Fibroblast of skin of left biceps (primary cell): Measurements from ENCODE around the gene STK11.

Source experiments
- DNase-seq, 2 experiments: peaks; one replicate each; pipeline ENCODE4 v3.0.0-alpha.2; 2013; ENCODE audit warnings: low read depth in 2 of 2

The STK11 gene

DNA sequence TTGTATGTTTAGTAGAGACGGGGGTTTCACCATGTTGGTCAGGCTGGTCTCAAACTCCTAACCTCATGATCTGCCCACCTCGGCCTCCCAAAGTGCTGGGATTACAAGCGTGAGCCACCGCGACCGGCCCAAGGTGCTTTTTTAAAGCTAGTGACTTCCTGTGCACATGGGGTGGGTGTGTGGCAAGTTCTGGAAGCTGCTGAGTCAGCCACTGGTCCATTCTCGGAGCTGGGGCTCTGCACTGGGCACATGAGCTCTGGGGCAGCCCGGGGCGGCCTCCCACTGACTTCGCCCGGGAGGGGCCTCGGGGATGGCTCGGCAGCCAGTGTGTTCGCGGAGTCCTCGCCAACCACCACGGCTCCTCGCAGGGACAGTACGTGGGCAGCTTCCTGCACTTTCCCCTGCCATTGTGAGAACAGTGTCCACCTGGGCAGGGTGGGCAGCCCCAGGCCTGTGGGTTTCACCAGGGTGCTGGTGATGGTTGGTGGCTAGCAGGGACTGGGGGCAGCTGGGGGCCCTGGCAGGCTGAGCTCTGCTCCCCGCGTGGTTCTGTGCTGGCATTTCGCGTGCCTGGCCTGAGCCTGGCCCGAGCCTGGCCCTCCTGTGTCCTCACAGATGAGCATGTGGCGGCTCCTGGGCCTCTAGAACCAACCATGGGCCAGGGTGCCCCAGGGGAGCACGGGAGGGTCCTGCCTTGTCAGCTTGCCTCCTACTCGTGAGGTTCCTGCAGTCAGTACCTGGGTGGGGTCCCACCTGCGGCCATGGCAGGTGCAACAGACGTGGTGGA, 20.1 kb downstream of the STK11 start:
- no peak for DNase-seq

DNA sequence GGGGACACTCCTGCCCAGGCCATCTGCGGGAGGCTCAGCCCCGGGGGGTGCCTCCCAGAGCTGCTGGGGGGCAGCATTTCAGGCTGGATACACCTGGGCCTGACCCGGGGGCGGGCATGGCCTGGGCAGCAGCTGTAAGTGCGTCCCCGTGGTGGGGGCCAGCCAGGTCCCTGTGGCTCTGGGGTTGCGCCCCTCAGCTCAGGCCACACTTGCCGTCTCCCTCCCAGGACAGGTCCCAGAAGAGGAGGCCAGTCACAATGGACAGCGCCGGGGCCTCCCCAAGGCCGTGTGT, 20.6 kb downstream of the STK11 start:
- DNase-seq, result no peak

DNA sequence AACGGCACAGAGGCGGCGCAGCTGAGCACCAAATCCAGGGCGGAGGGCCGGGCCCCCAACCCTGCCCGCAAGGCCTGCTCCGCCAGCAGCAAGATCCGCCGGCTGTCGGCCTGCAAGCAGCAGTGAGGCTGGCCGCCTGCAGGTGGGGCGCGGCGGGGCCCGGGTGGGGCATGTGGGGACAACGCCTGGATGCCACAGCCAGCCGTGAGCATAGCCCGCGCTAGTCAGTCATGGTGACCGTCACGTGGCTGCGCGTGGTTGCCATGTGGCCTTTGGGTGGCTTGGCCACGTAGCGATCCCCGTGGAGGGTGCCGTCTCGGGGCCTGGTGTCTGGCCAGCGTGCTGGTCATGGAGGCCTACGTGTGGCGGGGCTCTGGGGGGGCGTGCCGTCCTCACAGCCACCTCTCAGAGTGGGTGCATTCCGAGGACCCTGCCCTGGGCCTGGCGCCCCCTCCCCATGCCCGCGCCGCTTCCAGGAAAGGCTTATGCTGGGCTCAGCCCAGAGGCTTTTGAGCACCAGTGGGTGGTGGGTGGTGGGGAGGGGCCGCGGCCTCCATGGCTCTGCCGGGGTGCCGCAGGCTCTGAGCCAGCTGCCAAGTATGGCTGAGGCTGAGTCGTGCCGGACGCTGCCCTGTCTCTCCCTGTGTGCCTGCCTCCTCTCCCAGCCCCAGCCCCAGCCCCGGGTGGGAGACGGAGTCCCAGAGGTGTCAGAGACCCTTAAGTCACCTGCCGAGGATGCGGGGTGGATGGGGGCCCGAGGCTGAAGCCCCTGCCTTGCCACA, 21.1 kb downstream of the STK11 start:
- DNase-seq, result no peak

DNA sequence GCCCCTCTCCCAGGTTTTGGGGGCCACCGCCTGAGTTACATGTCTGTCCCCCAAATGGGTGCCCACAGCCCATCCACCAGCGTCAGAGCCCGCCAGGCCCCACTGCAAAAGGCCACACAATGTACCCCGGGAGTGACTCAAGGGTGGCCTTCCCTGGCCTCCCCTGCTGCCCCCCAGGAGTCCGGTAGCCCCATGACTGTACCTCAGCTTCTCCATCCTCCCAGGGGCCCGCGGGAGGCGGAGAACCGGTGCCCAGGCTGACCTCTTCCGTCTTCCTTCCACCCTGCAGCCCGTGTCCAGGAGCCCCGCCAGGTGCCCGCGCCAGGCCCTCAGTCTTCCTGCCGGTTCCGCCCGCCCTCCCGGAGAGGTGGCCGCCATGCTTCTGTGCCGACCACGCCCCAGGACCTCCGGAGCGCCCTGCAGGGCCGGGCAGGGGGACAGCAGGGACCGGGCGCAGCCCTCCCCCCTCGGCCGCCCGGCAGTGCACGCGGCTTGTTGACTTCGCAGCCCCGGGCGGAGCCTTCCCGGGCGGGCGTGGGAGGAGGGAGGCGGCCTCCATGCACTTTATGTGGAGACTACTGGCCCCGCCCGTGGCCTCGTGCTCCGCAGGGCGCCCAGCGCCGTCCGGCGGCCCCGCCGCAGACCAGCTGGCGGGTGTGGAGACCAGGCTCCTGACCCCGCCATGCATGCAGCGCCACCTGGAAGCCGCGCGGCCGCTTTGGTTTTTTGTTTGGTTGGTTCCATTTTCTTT, 21.9 kb downstream of the STK11 start:
- no peak for DNase-seq

DNA sequence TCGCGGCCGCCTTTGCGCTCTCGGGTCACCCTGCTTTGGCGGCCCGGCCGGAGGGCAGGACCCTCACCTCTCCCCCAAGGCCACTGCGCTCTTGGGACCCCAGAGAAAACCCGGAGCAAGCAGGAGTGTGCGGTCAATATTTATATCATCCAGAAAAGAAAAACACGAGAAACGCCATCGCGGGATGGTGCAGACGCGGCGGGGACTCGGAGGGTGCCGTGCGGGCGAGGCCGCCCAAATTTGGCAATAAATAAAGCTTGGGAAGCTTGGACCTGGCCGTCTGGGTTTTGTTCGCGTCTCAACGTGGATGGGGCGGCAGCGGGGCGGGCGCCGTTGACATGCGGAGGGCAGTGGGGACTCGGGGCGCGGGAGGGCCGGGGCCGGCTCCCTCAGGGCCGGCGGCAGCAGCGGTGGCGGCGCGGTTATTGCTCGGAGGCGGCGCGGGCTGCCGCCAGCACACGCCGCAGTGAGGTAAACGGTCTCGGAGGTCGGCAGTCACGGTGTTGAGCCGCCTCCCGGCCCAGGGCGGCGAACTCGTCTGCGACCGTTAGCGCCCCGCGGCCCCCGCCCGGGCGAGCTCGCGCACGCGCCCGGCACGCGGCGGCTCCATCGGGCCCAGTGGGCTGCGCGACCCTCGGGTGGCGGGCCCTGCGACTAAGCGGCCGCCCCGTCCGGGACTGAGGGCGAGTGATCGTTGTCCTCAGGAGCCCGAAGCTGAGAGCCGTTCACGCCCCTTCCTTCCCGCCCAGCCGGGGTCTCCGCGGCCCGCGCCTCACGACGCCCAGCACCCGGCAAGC, 22.8 kb downstream of the STK11 start:
- DNase-seq, result no peak

DNA sequence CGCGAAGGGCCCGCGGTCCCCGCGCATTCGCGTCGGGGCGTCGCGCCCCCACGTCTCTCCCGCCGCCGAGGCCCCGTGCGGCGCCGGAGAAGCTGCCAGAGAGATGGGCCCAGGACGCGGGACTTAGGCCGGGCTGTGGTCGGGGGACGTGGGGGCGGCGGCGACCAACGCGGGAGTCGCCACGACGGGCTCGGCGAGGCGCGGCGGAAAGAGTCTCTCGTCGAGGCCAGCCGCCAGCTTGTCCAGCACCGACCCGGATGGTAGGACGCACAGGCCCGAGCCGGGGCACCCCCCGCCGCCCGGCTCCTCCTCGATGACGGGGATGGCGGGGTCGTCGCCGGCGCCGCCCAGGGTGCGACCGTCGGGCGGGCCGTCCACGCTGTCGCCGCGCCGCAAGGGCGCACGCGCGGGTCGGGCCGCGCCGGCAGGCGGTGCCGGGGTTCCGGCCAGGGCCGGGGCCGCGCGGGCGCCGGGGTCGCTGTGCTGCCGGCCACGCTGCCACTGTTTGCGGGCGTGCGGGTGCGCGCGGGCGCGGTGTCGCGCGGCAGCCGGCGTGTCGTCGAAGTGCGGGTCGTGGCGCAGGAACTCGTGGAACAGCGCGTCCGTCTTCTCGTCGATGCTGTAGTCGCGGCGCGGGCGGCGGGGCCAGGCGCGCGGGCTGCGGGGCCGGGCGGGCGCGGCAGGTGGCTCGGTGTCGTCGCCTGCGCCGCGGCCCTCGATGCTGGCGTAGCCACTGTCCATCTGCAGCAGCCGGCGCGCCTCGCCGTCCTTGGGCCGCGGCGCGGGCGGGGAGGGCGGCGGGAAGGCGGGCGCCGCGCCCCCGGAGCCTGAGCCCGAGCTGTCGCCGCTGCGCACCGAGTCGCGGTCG, 23.7 kb downstream of the STK11 start:
- no peak for DNase-seq

DNA sequence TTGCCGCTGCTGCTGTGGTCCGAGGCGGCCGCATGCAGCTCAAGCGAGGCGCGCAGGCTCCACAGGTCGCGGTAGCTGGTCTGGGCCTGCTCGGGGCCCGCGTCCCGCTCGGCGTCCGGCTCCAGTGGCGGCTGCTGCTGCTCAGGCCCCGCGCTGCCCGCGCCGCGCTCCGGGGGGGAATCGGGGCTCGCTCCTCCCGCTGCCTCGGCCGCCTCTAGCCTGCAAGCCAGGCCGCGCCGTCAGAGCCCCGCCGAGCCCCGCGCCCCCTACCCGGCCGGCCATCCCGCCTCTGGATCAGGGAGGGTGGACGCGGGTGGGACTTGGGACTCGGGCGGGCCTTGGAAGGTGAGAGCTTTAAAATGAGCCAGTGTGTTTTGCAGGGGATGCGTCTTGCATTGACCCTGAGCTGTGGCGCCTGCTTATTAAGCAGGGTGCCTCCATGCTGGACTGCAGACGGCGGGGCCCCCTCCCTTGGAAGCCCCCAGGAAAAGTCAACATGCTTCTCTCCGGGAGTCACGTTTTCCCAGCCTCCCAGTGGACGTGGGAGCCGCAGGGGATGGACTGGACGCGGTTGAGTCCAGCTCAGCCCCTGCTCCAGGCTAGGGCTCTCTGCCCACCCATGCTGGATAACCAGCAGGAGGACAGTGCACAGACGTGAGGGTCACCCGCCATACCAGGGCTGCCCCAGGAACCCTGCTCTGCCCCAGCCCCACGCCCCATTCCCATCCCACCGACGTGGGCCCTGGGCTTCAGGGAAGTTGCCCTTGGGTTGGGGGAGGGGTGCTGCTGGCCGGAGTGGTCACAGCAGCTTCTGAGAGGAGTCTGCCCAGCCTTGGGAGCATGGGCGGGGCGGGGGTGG, 24.6 kb downstream of the STK11 start:
- DNase-seq, result no peak

DNA sequence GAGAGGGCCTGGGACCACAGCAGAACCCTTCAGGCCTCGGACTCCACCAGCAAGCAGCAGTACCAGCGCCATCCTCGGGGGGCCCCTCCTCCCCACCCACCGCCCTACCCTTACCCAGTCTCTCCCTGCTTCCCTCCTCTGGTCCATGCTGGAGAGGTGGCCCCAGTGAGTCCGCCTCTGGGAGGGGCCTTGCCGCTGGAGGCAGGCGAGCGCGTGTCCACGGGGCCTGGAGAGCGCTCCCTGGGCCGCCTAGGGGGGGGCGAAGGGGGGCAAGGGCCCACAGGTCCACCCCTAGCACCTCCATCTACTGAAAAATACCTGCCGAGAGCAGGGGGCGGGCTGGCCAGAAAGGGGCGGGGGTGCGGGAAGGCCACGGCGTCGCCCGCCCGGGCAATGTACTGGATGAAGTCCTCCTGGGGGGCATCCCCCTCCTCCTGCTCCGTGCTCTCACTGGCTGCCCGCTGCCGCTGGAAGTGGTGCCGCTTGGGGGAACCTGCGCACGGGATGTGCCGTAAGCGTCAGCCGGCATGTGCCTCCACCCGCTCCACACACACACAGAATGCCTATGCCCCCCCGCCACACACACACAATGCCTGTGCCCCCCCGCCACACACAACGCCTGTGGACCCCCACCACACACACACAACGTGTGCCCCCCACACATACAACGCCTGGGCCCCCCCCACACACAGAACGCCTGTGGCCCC, 25.4 kb downstream of the STK11 start:
- DNase-seq, result no peak

DNA sequence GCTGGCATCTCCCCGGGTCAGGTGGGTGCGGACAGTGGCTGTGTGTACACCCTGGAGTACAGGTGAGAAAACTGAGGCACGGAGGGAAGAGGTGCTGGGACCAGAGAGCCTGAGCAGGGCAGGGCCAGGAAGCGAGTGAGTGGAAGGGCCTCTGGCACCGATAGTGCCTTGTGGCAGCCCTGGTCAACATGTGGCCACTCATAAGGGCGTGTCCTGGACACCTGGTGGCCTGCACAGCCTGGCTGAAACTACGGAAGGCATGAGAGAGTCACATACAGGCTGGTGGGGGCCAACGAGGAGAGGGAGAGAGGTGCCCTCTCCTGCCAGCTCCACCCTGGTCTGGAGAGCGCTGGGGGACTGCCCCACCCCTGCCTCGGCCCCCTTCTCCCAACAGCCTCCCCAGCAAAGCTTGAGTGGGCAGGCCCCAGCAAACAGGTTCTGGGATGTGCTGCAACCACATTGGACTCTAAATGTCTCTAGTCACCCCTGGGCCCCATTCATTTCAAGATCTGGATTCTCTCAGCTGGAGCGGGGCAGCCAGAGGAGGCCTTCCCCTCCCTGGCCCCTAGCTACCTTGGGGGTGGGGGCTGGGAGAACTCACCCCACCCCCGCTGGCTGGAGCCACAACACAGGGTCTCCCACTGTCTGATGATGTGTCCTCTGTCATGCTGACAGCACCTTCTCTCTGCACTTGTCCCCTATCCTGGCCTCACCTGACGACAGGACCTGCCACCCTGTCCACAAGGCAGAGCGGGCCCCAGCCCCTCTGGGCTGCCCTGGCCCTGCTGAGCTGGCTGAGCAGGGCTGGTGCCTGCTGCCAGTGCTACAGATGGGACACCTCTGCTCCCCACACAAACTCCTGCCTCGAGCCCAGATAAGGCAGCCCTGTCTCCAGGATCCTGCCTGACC, 26.4 kb downstream of the STK11 start:
- DNase-seq, result no peak

DNA sequence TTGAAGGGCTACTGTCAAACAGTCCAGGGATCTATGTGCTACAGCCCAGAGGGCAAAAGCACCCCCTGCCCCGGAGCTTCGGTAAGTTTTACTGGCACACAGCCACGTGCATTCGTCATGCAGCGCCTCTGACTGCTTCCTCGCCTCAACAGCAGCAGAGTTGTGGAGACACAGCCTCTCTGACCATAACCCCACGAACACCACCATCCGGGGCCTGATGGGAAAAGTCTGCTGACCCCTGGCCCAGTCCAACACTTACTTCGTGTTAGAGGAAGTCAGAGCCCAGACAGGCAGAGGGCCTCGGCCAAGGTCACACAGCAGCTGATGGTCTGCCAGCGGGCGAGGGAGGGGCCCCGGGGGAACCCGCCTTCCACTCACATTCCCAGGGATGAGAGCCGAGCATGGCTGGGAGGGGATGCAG, 27.1 kb downstream of the STK11 start:
- DNase-seq, result no peak

DNA sequence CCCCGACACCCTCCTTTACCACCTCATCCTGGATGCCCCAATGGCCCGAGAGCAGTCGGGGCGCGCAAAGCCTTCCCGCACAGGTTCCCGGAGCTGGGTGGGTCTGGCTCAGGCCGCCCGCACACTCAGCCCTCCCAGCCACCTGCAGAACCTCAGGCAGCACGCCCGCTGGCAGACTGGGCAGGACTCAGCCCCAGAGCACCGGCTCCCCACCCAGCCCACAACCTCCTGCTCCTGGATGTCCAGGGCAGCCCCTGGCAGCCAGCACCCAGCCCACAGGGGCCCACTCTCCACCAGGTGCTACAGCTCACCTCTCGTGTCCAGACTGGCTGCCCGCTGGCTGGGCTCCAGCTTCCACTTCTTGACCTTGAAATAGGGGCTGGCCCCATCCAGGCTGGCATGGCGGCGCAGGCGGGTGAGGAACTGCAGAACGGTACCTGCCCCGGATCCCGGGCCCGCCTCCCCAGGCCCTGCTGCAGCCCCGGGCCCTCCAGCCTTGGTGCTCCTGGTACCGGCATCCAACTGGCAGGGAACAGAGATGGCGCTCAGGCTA, 27.6 kb downstream of the STK11 start:
- no peak for DNase-seq

DNA sequence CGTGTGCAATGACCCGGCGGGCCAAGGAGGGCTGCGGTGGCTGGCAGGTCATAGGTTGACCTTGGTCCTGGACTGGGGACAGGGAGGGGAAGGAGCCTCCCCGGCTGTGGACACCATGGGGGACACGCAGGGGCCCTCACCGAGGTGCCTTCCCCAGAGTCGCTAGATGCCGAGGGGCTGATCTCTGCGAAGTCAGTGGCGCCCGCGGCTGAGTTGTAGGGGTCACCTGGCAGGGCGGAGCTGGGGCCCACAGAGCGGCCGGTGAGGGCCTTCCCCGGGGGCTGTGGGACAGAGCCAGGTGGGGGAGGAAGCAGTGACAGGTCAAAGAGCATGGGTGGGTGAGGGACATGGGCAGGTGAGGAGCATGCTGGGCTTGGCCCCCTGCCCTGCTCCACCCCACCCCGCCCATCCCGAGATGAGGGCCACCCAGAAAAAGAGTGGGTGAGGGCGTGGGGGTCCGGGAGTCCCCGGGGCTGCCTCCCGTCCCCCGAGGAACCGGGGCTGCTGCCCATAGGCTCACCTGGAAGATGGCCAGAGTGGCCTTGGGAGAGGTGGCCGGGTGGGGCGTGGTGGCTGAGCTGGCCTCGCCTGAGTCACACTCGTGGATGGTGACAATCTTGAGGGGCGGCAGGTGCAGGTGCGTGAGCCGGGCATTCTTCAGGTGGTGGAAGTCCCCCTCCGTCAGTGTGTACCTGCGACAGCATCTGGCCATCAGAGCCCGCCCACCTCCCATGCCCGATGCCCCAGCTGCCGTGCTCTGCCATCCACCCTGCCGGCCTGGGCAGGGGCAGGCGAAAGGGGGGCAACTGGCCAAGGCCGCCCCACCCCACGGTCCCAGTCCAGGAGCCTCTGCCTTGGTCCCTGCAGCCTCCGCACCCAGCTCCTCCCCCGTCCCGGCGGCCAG, 28.7 kb downstream of the STK11 start:
- no peak for DNase-seq

DNA sequence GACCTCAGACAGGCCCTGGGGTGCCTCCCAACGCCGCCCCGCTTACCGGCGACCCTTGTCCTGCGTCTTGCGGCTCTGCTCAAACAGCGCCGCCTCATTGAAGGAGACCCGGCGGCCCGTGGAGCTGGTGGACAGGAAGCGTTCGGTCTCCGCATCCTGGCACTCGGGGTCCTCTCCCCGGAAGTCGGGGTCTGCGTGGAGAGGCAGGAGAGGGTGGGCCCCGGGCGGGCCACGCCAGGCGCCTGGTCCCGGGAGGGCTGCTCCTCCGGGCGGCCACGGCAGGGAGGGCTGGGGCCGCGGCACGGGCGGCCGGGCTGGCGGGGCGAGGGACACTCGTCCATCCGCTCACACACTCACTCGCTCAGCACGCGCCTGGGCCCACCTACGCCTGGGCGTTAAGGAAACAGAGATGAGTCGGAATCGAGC, 29.4 kb downstream of the STK11 start:
- no peak for DNase-seq

DNA sequence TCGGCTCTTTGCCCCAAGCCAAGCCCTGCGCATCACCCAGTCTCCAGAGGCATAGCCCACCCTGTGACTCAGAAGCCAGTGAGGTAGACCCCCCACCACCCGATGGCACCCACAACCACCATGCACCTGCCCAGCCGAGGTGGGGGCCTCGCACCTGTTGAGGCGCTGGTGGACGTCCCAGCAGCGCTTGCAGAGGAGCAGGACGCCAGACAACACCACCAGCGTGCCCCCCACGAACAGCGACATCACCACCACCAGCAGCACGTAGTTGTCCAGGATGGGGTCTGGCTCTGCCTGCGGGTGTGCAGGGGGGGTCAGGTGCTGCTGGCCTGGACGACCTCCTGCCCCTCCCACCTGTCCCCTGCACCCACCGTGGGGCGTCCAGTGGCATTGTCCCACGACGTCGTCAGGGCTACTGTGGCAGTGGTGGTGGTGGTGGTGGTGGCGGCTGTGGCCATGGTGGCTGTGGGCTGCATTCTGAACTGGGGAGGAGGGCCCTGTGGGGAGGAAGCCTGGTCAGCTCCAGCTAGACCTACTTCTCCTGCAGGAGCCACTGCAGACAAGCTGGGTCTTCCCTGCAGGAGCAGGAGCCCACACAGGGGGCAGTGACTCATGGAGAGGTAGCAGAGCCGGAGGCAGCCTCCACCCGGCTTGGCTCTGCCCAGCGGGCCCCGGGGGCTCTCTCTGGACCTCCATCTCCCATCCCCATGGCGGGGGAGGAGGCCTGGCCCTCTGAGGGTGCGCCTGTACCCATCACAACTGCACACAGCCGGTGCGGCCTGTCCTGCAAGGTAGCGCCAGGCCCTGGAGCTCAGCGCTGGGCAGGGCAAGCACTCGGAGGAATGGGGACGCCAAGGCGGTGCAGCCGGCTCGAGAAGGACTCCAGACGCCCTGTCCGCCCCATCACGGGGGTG, 30.3 kb downstream of the STK11 start:
- no peak for DNase-seq

DNA sequence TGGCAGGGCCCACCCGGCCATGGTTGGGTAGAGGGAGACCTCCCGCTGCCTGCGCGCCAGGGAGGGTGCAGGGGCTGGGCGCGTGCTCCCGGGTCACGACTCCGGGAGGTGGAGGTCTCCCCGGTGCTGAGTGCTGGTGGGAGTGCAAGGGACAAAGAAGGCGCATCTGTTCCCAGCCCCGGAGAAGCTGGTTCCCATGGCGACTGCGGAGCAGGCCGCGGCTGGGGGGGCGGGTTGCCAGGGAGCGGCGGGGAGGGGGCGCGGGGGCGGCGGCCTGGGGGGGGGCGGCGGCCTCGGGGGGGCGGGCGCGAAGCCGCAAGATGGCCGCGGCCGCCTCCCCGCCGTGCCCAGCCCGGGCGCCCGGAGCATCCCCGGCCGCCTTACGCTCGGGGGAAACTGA, 31.0 kb downstream of the STK11 start:
- no peak for DNase-seq
